ENCODE data around the gene GARIN1A. TPM values are rescaled to one million over a fixed set of nuclear protein-coding genes. Genes with fewer than 3 reads are reported as not detected.

The GARIN1A gene
- total RNA-seq, 1 donor from 2014 or later: 2.8 TPM

DNA sequence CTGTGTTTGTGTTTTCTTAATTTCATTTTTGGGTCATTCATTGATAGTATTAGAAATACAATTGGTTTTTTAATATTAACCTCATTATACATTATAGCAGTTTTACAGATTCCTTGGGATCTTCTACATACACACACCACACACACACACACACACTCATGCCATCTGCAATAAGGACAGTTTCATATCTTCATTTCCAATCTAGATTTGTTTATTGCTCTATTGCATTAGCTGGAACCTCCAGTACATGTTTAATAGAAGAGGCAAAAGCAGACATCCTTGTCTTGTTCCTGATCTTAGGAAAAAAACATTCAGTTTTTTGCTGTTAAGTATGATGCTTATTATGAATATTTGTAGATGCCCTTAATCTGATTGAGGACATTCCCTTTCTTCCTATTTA lies 49.3 kb downstream of the GARIN1A start:
- Mint-ChIP-seq H3K27me3 (ENCODE audit: low read depth) (no peaks in the 10 kb centered on the region), H3K36me3 (ENCODE audit: low read depth) (peaks cover 6% of the 10 kb centered on the region), H3K4me1 (ENCODE audit: low read depth) (no peaks in the 10 kb centered on the region), H3K9me3 (ENCODE audit: low read depth) (no peaks in the 10 kb centered on the region), H3K4me3 (ENCODE audit: unreplicated experiment) (no peak overlapping the region), H3K27ac (ENCODE audit: unreplicated experiment) (no peak overlapping the region)
- no peak for DNase-seq (ENCODE audit: low spot score)
- TF ChIP-seq, protein P1, sequence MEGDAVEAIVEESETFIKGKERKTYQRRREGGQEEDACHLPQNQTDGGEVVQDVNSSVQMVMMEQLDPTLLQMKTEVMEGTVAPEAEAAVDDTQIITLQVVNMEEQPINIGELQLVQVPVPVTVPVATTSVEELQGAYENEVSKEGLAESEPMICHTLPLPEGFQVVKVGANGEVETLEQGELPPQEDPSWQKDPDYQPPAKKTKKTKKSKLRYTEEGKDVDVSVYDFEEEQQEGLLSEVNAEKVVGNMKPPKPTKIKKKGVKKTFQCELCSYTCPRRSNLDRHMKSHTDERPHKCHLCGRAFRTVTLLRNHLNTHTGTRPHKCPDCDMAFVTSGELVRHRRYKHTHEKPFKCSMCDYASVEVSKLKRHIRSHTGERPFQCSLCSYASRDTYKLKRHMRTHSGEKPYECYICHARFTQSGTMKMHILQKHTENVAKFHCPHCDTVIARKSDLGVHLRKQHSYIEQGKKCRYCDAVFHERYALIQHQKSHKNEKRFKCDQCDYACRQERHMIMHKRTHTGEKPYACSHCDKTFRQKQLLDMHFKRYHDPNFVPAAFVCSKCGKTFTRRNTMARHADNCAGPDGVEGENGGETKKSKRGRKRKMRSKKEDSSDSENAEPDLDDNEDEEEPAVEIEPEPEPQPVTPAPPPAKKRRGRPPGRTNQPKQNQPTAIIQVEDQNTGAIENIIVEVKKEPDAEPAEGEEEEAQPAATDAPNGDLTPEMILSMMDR (IDR thresholded peaks at IDR 0.05): no peak

Other genes starting within 250 kb of the GARIN1A start
- 11.8 to 15.8 TPM (median 14.7 TPM) in 3 replicates for gene HILPDA, start 216.4 kb upstream of the GARIN1A start, total RNA-seq
- 26.3 to 35.4 TPM (median 26.3 TPM) in 3 replicates for gene METTL2B, start 195.5 kb upstream of the GARIN1A start, total RNA-seq
- gene CALU, start 67.1 kb downstream of the GARIN1A start, total RNA-seq: 731 to 820 TPM (median 734 TPM) in 3 replicates
- not detected in 3 replicates for gene OPN1SW, start 103.5 kb downstream of the GARIN1A start, total RNA-seq
- gene CCDC136, start 119.7 kb downstream of the GARIN1A start, total RNA-seq: 7.6 to 8.8 TPM (median 8.5 TPM) in 3 replicates
- 72.3 to 119 TPM (median 118 TPM) in 3 replicates for gene FLNC, start 158.1 kb downstream of the GARIN1A start, total RNA-seq
- gene ATP6V1F, start 190.6 kb downstream of the GARIN1A start, total RNA-seq: 139 to 162 TPM (median 154 TPM) in 3 replicates
- 1.3 to 1.5 TPM in 2 of 3 replicates, not detected in the other for gene KCP, start 238.4 kb downstream of the GARIN1A start, total RNA-seq

Data from chondrocyte (in vitro differentiated cells).